Measurements from ENCODE around the gene CCL14. TPM values are rescaled to one million over a fixed set of nuclear protein-coding genes. Genes with fewer than 3 reads are reported as not detected.

CCL14 gene
- total and polyA plus RNA-seq, 2 of the 13 experiments (the other 11 are each of a cell fraction or from before 2014, with no cell fraction given): 1.1 to 1.7 TPM

DNA sequence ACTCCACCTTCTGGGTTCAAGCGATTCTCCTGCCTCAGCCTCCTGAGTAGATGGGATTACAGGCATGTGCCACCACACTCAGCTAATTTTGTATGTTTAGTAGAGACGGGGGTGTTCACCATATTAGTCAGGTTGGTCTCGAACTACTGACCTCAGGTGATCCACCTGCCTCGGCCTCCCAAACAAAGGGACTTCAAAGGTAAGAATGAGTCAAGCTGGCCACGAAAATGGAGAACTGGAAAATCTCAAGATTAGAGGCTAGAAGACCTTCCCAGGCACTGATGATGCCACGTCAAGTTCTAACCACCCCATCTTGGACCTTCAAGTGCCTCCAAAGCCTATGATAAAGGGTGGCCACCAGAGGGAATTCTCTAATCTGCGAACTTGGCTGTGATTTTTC, 16.1 kb upstream of the CCL14 start (continued):
- TF ChIP-seq, protein P1, sequence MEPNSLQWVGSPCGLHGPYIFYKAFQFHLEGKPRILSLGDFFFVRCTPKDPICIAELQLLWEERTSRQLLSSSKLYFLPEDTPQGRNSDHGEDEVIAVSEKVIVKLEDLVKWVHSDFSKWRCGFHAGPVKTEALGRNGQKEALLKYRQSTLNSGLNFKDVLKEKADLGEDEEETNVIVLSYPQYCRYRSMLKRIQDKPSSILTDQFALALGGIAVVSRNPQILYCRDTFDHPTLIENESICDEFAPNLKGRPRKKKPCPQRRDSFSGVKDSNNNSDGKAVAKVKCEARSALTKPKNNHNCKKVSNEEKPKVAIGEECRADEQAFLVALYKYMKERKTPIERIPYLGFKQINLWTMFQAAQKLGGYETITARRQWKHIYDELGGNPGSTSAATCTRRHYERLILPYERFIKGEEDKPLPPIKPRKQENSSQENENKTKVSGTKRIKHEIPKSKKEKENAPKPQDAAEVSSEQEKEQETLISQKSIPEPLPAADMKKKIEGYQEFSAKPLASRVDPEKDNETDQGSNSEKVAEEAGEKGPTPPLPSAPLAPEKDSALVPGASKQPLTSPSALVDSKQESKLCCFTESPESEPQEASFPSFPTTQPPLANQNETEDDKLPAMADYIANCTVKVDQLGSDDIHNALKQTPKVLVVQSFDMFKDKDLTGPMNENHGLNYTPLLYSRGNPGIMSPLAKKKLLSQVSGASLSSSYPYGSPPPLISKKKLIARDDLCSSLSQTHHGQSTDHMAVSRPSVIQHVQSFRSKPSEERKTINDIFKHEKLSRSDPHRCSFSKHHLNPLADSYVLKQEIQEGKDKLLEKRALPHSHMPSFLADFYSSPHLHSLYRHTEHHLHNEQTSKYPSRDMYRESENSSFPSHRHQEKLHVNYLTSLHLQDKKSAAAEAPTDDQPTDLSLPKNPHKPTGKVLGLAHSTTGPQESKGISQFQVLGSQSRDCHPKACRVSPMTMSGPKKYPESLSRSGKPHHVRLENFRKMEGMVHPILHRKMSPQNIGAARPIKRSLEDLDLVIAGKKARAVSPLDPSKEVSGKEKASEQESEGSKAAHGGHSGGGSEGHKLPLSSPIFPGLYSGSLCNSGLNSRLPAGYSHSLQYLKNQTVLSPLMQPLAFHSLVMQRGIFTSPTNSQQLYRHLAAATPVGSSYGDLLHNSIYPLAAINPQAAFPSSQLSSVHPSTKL (CRISPR knock-in tag; IDR thresholded peaks at IDR 0.05): no peak
- TF ChIP-seq, protein P2, sequence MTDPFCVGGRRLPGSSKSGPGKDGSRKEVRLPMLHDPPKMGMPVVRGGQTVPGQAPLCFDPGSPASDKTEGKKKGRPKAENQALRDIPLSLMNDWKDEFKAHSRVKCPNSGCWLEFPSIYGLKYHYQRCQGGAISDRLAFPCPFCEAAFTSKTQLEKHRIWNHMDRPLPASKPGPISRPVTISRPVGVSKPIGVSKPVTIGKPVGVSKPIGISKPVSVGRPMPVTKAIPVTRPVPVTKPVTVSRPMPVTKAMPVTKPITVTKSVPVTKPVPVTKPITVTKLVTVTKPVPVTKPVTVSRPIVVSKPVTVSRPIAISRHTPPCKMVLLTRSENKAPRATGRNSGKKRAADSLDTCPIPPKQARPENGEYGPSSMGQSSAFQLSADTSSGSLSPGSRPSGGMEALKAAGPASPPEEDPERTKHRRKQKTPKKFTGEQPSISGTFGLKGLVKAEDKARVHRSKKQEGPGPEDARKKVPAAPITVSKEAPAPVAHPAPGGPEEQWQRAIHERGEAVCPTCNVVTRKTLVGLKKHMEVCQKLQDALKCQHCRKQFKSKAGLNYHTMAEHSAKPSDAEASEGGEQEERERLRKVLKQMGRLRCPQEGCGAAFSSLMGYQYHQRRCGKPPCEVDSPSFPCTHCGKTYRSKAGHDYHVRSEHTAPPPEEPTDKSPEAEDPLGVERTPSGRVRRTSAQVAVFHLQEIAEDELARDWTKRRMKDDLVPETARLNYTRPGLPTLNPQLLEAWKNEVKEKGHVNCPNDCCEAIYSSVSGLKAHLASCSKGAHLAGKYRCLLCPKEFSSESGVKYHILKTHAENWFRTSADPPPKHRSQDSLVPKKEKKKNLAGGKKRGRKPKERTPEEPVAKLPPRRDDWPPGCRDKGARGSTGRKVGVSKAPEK (CRISPR knock-in tag; IDR thresholded peaks at IDR 0.05; ENCODE audit: borderline replicate concordance): no peak
- no peak for TF ChIP-seq ATF1 (CRISPR knock-in tag; IDR thresholded peaks at IDR 0.05)
- TF ChIP-seq, protein P3, sequence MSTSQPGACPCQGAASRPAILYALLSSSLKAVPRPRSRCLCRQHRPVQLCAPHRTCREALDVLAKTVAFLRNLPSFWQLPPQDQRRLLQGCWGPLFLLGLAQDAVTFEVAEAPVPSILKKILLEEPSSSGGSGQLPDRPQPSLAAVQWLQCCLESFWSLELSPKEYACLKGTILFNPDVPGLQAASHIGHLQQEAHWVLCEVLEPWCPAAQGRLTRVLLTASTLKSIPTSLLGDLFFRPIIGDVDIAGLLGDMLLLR (CRISPR knock-in tag; IDR thresholded peaks at IDR 0.05): no peak
- TF ChIP-seq, protein P4, sequence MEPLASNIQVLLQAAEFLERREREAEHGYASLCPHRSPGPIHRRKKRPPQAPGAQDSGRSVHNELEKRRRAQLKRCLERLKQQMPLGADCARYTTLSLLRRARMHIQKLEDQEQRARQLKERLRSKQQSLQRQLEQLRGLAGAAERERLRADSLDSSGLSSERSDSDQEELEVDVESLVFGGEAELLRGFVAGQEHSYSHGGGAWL (CRISPR knock-in tag; IDR thresholded peaks at IDR 0.05): no peak
- TF ChIP-seq CENPT (CRISPR knock-in tag; IDR thresholded peaks at IDR 0.05; ENCODE audit: low read depth): no peak
- no peak for TF ChIP-seq ZMAT3 (CRISPR knock-in tag; conservative IDR thresholded peaks at IDR 0.05)
- TF ChIP-seq RBM22 (optimal IDR thresholded peaks at IDR 0.05; ENCODE audit: low read length): no peak
- no peak for TF ChIP-seq ATM (IDR thresholded peaks at IDR 0.05; ENCODE audit: borderline replicate concordance)
